Ovary (tissue), 9 donors: ENCODE data around the gene PPM1H. TPM values are rescaled to one million over a fixed set of nuclear protein-coding genes. Genes with fewer than 3 reads are reported as not detected.

Experiments
- DNase-seq, 5 donors: peaks; one replicate each; pipeline ENCODE4 v3.0.0-alpha.2; 2019 to 2020
- H3K27ac ChIP-seq, 2 donors: fragments of 200-600 bp; one replicate each; pipeline versions ENCODE4 v1.5.1 to v1.8.0; 2019 to 2022
- H3K27me3 ChIP-seq: fragments of 200-600 bp; one replicate; pipeline ENCODE4 v1.8.0; 2022
- H3K36me3 ChIP-seq: fragments of 200-600 bp; sonication (generic); one replicate; pipeline ENCODE4 v1.5.1; 2019
- H3K4me1 ChIP-seq: one replicate; pipeline ENCODE4 v1.8.1; 2013; ENCODE audit warnings: mild to moderate bottlenecking, moderate library complexity; ENCODE audit not compliant: insufficient read depth
- H3K4me3 ChIP-seq: fragments of 200-600 bp; sonication (generic); one replicate; pipeline ENCODE4 v1.5.1; 2017
- H3K9me3 ChIP-seq, 2 donors: fragments of 200-600 bp in 1 of 2; sonication (generic) in 1 of 2; one replicate each; pipeline versions ENCODE4 v1.5.1 to v1.8.1; 2013 to 2019; ENCODE audit warnings: mild to moderate bottlenecking in 1 of 2, moderate library complexity in 1 of 2
- CTCF ChIP-seq, 3 donors: fragments of 450-650 bp in 2 of 3; fragments of 200-600 bp in 1 of 3; IDR thresholded peaks; one replicate each; pipeline versions ENCODE4 v1.5.1 to v1.8.0; 2016 to 2022; ENCODE audit warnings: antibody characterized with exemption in 3 of 3, mild to moderate bottlenecking in 1 of 3
- EP300 ChIP-seq: sonication (generic); formaldehyde crosslinking; IDR thresholded peaks from one replicate; pipeline ENCODE4 v1.6.1; 2017; ENCODE audit warnings: antibody characterized with exemption
- POLR2A ChIP-seq: fragments of 450-650 bp; IDR thresholded peaks from one replicate; pipeline ENCODE4 v1.6.1; 2017; ENCODE audit warnings: antibody characterized with exemption, mild to moderate bottlenecking, moderate library complexity
- WGBS, 3 donors: extraction: QIAGEN DNeasy Blood & Tissue Kit in 1 of 3; methylation state at CpG; one replicate each; pipeline versions ENCODE4 v1.1.5 to v1.1.7; 2013 to 2017; 5-methylcytosine and 5-hydroxymethylcytosine counted together
- intact Hi-C, 4 donors: fragments of 100-400 bp; cut with DNase I; formaldehyde crosslinking; loops; one replicate each; pipeline versions ENCODE4 v1.11.0 to v1.15.1; 2022 to 2023
- polyA plus RNA-seq, 2 donors: library from polyadenylated mRNA; stranded (reverse); fragments of 200-250 nt in 1 of 2; fragments of 350-450 nt in 1 of 2; fragmentation: Illumina TruSeq in 1 of 2; extraction: RNeasy Lipid Tissue Mini Kit (QIAGEN cat#74804) in 1 of 2; gene quantifications; one replicate each; pipeline ENCODE4 v1.2.3, GENCODE V29; 2013 to 2014
- total RNA-seq, 7 donors: library from RNA; depleted of rRNA in 2 of 7; stranded (reverse); fragments of >200 nt in 2 of 7; fragmentation: NEBNext Ultra II Directional in 3 of 7; extraction: Animal tissue kit (Norgen Biotek cat#: 25700) in 3 of 7; gene quantifications; one replicate each; pipeline versions ENCODE4 v1.1.0 to v1.2.4, GENCODE V29; 2016 to 2023
- donor health status: DM: no; HTN: no; CAD: no; lungs with moderate emphysema.
- donor health status: DM: no; HTN: no; CAD: no.
- donor health status: Bipolar disorder and iron deficiency.
- donor health status: DM: yes; HTN: yes; CAD: no.
- donor health status: DM: no; HTN: no; CAD: no.
- donor health status: DM: yes; HTN: yes; CAD: no.

The PPM1H gene
- total and polyA plus RNA-seq, 9 donors = 1.6 to 45.4 (median 12.0) TPM

- Histone ChIP-seq H3K27me3 (no peaks in the 10 kb centered on the region), H3K36me3 (no peaks in the 10 kb centered on the region), H3K27ac (no peak overlapping the region), H3K9me3 (no peaks in the 10 kb centered on the region), H3K4me3 (no peak overlapping the region), H3K4me1 (no peaks in the 10 kb centered on the region)
- DNase-seq = peak in 1 of 5 donors; percentile 26
- intact Hi-C loops = no loop called here
- TF ChIP-seq EP300 = no peak
- no peak for TF ChIP-seq POLR2A
- TF ChIP-seq CTCF (IDR thresholded peaks at IDR 0.05) = no peak
- 64 to 71% (median 69%) methylated on average over 8 of the region's 8 CpGs for WGBS, 3 donors
These were observed 148.9 kb downstream of the PPM1H start for GRCh38 chr12:62785941-62786559.

GRCh38 chr12:62784576-62784975 lies 150.4 kb downstream of the PPM1H start:
- Histone ChIP-seq H3K9me3 (no peaks in the 10 kb centered on the region), H3K4me3 (no peak overlapping the region), H3K4me1 (peaks cover under 1% of the 10 kb centered on the region), H3K27me3 (no peaks in the 10 kb centered on the region), H3K27ac (no peak overlapping the region), H3K36me3 (no peaks in the 10 kb centered on the region)
- DNase-seq = no peak
- TF ChIP-seq CTCF (IDR thresholded peaks at IDR 0.05) = no peak
- no peak for TF ChIP-seq POLR2A
- TF ChIP-seq EP300 = no peak
- 75 to 81% (median 80%) methylated on average over 4 of the region's 4 CpGs for WGBS, 3 donors
- intact Hi-C loops = no loop called here

GRCh38 chr12:62783881-62784280 lies 151.1 kb downstream of the PPM1H start:
- intact Hi-C loops = no loop called here
- WGBS, 3 donors = 92 to 95% (median 94%) methylated on average over 6 of the region's 6 CpGs
- TF ChIP-seq POLR2A (no peak), EP300 (no peak), CTCF (IDR thresholded peaks at IDR 0.05) (no peak)
- H3K4me1 ChIP-seq = peaks cover 2% of the 10 kb centered on the region
- H3K36me3 ChIP-seq = no peaks in the 10 kb centered on the region
- no peak overlapping the region for H3K27ac ChIP-seq
- no peaks in the 10 kb centered on the region for H3K9me3 ChIP-seq
- H3K4me3 ChIP-seq = no peak overlapping the region
- H3K27me3 ChIP-seq = no peaks in the 10 kb centered on the region
- DNase-seq = no peak

- TF ChIP-seq POLR2A = no peak
- no peak for TF ChIP-seq CTCF (IDR thresholded peaks at IDR 0.05)
- no peak for TF ChIP-seq EP300
- Histone ChIP-seq H3K36me3 (no peaks in the 10 kb centered on the region), H3K27me3 (no peaks in the 10 kb centered on the region), H3K9me3 (no peaks in the 10 kb centered on the region), H3K4me3 (no peak overlapping the region), H3K27ac (no peak overlapping the region), H3K4me1 (peaks cover 2% of the 10 kb centered on the region)
- 93 to 95% (median 94%) methylated on average over 9 of the region's 9 CpGs for WGBS, 3 donors
- intact Hi-C loops = no loop called here
- DNase-seq = no peak
These were observed 153.6 kb downstream of the PPM1H start for GRCh38 chr12:62781136-62781880.
